GM21619 (cell line): ENCODE results near the gene PRR29.

Source experiments
- ATAC-seq: cut with Tn5 transposase; IDR thresholded peaks from one replicate; pipeline ENCODE4 v1.9.1; 2021; ENCODE audit not compliant: unreplicated experiment

The PRR29 gene

GRCh38 chr17:63998050-63998720 is at the start of gene PRR29:
PRR29 (plus strand) TSS chr17:63998351; CDS start chr17:63998365, 14 bp downstream.
- peak; percentile 67 for ATAC-seq

- no peak for ATAC-seq
These were observed 49.6 kb upstream of the PRR29 start for GRCh38 chr17:63948521-63948920.

DNA sequence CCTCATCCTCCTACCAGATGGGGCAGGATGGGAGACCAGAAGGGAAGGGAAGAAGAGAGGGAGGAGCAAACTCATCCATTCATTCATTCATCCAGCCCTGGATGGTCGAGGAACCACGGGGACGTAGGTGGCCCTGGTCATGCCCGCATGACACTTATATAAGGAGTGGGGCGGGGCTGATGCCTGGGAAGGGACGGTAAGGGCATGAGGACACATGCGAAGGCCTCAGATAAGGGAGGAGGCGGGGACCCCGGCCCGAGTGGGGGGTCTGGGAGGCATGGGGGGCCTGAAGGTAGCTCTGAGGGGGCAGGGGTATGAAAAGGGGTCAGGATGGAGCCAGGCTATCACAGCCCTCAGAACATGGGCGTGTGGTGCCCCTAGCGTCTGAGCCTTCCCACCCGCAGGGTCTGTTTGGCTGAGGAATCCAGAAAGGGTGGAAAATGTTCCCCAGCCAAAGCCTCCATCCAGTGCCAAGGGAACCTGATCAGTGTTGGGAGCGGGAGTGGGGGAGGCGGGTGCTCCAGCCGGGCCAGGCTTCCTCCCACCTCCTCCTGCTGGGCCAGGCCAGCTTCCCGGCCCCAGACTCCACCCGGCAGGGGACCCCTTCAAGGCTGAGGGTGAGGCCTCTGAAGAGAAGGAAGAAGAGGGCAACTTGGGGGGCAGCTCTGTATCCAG is 48.4 kb upstream of the PRR29 start:
- no peak for ATAC-seq

- no peak for ATAC-seq
These were observed 46.9 kb upstream of the PRR29 start for GRCh38 chr17:63950940-63951907.

DNA sequence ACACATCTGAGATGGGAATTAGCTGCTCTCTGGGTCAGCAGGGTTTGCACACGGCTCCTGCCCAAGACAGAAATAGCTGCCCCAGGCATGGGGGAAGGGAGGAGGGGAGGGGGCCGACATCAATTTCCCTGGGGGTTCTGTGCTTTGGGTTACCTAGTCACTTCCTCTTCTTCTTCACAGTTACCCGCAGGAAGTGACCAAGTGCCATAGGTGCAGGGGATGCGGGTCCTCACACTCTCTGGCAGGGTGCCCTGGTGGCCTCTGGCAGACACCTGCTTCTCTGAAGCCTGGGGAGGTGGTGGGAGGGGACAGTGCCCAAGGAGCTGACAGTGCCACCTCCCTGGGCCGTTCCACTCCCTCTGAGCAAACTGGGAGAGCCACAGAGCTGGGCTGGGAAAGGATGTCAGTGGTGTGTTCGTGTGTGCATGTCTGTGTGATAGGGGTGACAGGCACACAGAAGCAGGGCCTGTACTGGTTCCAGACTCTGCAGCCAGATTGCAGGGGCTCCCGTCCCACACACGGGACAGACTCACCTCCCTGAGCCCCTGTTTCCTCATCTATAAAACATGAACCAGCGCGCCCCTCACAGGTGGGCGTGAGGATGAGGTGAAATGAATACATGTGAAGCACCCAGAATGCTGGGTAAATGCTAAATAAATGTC is 43.6 kb upstream of the PRR29 start:
- peak; percentile 53 for ATAC-seq

DNA sequence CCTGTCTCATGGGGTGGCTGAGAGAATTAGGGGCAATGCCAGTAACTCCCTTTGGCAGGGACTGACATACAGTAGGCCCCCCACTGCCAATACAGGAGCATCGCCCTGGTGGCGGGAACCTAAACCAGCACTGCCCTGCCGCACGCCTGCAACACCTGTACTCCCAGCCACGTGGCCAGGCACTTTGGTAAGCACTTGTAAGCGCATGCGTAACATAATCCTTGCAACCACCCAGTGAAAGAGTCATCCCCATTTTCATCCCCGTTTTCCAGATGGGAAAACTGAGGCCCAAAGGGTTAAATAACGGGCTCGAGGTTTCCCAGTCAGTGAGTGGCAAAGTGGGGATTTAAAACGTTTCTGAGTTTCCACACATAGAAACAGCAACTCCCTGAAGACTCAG is 42.9 kb upstream of the PRR29 start:
- no peak for ATAC-seq

GRCh38 chr17:63955791-63956190 is 42.4 kb upstream of the PRR29 start:
- no peak for ATAC-seq

- no peak for ATAC-seq
These were observed 41.7 kb upstream of the PRR29 start for GRCh38 chr17:63956296-63956920.

DNA sequence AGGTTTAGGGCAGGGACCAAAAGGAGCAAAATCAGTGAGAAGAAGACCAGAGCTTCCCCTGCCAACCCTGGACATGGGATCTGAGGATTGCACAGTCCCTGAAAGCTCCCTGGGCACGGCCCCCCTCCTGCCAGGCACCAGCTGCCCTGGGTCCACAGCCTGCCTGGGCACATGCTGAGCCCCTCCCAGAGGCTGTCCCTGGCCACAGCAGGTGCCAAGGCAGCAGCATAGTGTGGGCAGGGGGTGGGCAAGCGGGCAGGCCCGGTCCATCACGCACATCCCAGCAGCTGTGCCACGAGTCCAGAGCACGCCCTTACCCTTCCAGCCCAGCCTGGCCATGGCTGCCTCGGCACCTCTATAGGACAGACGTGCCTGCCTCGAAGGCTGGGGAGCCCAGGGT is 38.1 kb upstream of the PRR29 start:
- no peak for ATAC-seq

DNA sequence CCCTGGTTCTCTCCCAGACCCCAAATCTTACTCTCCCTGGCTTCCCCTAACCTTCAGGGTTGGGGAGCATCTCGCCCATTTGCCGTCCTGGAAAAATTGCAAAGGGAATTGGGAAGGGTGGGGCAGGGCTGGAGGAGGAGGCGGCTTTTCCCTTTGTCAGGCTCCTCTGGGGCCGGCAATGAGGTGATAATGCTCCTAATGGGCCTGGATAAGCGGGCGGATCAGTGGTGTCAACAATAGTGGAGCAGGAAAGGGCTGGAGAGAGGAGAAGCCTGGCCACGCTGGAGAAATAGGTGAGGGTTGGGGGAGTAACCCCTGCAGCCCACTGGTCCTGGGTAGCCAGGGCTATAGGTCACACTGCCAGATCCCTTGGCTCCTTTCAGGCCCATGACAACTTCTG is 37.7 kb upstream of the PRR29 start:
- ATAC-seq, result no peak

- no peak for ATAC-seq
These were observed 36.6 kb upstream of the PRR29 start for GRCh38 chr17:63961355-63962212.

GRCh38 chr17:63962298-63962744 is 35.8 kb upstream of the PRR29 start:
- no peak for ATAC-seq

DNA sequence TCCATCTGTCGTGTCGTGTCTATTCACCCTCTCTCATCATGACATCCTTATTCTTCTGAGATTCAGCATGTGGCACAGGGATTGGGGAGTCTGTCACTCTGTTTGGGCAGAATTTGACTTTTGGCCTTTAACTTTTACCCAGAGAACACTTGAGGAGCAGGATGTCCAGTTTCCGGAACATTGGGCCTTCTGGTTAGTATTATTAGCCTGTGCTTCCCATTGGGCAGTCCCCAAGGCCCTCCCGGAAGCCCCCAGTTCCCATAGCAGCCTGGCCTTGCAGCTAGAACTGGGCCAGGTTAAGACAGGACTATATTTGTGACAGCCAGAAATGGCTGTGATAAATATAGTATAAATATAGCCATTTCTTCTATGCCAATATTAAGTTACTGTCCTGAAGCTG is 35.0 kb upstream of the PRR29 start:
- ATAC-seq, result no peak

DNA sequence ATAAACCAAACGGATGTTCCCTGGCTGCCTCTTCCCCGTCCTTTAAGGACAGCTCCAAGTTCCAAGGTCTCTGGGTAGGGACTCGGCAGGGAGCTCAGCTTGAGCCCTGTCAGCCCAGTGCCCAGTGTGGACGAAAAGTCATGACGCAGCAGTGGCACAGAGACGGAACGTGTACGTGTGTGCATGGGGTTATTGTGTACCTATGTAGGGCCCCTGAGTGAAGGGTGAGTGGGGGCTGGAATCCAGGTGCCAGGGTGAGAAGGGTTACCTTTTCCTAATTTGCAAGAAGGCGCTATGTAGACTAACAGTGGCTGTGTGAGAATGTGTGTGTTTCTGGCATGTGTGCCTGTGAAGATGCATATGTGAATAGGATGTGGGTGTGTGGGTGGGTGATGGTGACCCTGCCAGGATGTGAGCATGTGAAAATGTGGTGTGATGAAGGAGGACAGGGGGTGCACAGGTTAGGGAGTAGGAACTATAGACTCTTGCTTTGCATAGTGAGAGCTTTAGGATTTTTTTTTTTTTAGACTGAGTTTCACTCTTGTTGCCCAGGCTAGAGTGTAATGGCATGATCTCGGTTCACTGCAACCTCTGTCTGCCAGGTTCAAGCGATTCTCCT is 31.4 kb upstream of the PRR29 start:
- no peak for ATAC-seq

- no peak for ATAC-seq
These were observed 30.2 kb upstream of the PRR29 start for GRCh38 chr17:63967953-63968352.

GRCh38 chr17:63969278-63969677 is 28.9 kb upstream of the PRR29 start:
- ATAC-seq, result no peak

DNA sequence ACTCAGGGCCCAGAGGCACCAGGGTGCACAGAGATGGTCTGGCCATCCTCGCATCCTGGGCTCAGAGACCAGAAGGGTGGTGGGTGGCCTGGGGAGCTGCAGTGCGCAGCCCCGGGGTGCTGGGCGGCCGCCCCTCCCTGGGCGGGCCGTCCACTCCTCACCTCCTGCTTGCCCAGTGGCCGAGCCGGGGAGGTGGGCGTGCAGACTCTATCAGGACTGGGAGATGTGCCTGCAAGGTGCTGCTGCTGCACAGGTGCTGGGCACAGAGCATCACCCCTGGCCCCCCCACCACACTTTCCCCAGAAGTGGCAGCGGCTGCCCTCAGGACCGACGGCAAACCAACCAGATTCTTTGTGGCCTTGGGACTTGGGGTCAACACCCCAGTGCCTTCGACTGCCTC is 25.4 kb upstream of the PRR29 start, which contains the start of gene SCN4A:
SCN4A (minus strand) TSS at position 123 of the 400 bp plus-strand sequence; CDS start at position 46, 77 bp downstream.
- ATAC-seq, result no peak

DNA sequence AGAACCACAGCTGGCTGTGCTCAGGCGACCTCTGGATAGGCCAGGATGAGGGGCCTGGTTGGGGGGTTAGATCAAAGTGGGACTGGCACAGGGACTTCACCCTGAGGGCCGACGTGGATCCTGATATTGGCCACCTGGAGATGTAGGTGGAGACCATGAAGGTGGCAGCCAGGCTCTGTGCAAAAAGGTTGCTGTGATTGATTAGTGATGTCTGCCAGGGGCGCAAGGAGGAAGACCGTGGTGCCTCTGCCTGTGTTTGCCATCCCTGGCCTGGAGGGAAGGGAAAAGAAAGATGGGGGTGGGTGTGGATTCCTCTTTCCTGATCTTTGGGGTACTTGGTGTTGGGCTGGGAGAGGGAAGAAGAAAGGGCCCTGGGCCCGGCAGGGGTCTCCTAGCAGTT is 24.9 kb upstream of the PRR29 start:
- no peak for ATAC-seq
